OCI-LY7 (cell line): ENCODE results near the gene FSIP1.

Experiments
- EZH2phosphoT487 ChIP-seq: fragments of 200-600 bp; sonication (generic); IDR thresholded peaks from 2 replicates; pipeline ENCODE4 v1.6.1; 2018; ENCODE audit warnings: low read depth, borderline replicate concordance, mild to moderate bottlenecking, mixed run types, antibody characterized with exemption, low read length, moderate library complexity, mixed read lengths
- TF ChIP-seq, protein P1 (sequence below): fragments of 200-600 bp; sonication (generic); conservative IDR thresholded peaks from 2 replicates; pipeline ENCODE4 v1.5.1; 2014; ENCODE audit warnings: mild to moderate bottlenecking, antibody characterized with exemption, low read length, moderate library complexity, mixed read lengths

DNA sequence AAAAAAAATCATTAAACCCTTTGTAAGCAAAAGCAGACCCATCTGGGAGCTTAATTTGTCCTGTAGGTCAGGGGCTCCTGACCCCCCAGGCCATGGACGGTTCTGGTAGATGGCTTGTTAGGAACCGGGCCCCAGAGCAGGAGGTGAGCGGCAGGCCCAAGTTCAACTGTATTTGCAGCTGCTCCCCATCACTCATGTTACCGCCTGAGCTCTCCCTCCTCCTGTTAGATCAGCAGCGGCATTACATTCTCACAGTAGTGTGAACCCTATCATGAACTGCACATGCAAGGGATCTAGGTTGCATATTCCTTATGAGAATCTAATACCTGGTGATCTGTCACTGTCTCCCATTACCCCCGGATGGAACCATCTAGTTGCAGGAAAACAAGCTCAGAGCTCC lies 60.7 kb downstream of the FSIP1 start:
- TF ChIP-seq, protein P1, sequence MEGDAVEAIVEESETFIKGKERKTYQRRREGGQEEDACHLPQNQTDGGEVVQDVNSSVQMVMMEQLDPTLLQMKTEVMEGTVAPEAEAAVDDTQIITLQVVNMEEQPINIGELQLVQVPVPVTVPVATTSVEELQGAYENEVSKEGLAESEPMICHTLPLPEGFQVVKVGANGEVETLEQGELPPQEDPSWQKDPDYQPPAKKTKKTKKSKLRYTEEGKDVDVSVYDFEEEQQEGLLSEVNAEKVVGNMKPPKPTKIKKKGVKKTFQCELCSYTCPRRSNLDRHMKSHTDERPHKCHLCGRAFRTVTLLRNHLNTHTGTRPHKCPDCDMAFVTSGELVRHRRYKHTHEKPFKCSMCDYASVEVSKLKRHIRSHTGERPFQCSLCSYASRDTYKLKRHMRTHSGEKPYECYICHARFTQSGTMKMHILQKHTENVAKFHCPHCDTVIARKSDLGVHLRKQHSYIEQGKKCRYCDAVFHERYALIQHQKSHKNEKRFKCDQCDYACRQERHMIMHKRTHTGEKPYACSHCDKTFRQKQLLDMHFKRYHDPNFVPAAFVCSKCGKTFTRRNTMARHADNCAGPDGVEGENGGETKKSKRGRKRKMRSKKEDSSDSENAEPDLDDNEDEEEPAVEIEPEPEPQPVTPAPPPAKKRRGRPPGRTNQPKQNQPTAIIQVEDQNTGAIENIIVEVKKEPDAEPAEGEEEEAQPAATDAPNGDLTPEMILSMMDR = no peak
- no peak for TF ChIP-seq EZH2phosphoT487
